Keratinocyte (primary cell): ENCODE data around the gene GNL3L. TPM values are rescaled to one million over a fixed set of nuclear protein-coding genes. Genes with fewer than 3 reads are reported as not detected.

Experiments used
- DNase-seq: peaks from one replicate; pipeline ENCODE4 v3.0.0-alpha.2; 2011; ENCODE audit warnings: low read depth, missing footprints, low spot score
- FAIRE-seq: peaks from 2 replicates; lab custom pipeline; 2011; peaks lifted over from hg19 to GRCh38; lab: Jason Lieb, UNC
- H2AFZ ChIP-seq: 2 replicates; pipeline ENCODE4 v1.6.0; 2012; ENCODE audit warnings: low read length, control low read depth, inconsistent platforms; ENCODE audit not compliant: control insufficient read depth
- H3K27ac ChIP-seq: 2 replicates; pipeline ENCODE4 v1.5.1; 2011; ENCODE audit warnings: low read length; ENCODE audit not compliant: control insufficient read depth, insufficient read depth
- H3K27me3 ChIP-seq: 3 replicates; pipeline ENCODE4 v1.6.0; 2011; ENCODE audit warnings: low read length; ENCODE audit not compliant: control insufficient read depth, insufficient read depth; ENCODE audit errors: extremely low read depth
- H3K36me3 ChIP-seq, 2 experiments: 2 replicates in 1 of 2; 3 replicates in 1 of 2; pipeline ENCODE4 v1.5.1; 2011; ENCODE audit warnings: low read length in 2 of 2, mild to moderate bottlenecking in 1 of 2; ENCODE audit not compliant: control insufficient read depth in 2 of 2, insufficient read depth in 2 of 2; ENCODE audit errors: extremely low read depth in 1 of 2
- H3K4me1 ChIP-seq: 3 replicates; pipeline ENCODE4 v1.5.1; 2011; ENCODE audit warnings: low read length; ENCODE audit not compliant: control insufficient read depth, insufficient read depth; ENCODE audit errors: extremely low read depth
- H3K4me2 ChIP-seq: 3 replicates; pipeline ENCODE4 v1.6.0; 2011; ENCODE audit warnings: low read depth, low read length; ENCODE audit not compliant: control insufficient read depth, insufficient read depth; ENCODE audit errors: extremely low read depth
- H3K4me3 ChIP-seq, 3 experiments: fragments of 200-600 bp in 1 of 3; sonication (generic) in 1 of 3; 2 replicates in 2 of 3; 3 replicates in 1 of 3; pipeline ENCODE4 v1.5.1; 2011 to 2016; ENCODE audit warnings: low read length in 3 of 3, mild to moderate bottlenecking in 3 of 3, control low read depth in 2 of 3, inconsistent platforms in 1 of 3, low read depth in 1 of 3, mixed read lengths in 1 of 3, mixed run types in 1 of 3, moderate library complexity in 1 of 3; ENCODE audit not compliant: control insufficient read depth in 2 of 3, insufficient read depth in 2 of 3; ENCODE audit errors: extremely low read depth in 1 of 3
- H3K79me2 ChIP-seq: 2 replicates; pipeline ENCODE4 v1.6.0; 2012; ENCODE audit warnings: low read length; ENCODE audit not compliant: control insufficient read depth, insufficient read depth
- H3K9ac ChIP-seq: 3 replicates; pipeline ENCODE4 v1.6.0; 2011; ENCODE audit warnings: low read length; ENCODE audit not compliant: control insufficient read depth, insufficient read depth; ENCODE audit errors: extremely low read depth
- H3K9me1 ChIP-seq: 3 replicates; pipeline ENCODE4 v1.6.0; 2011; ENCODE audit warnings: low read length; ENCODE audit not compliant: control insufficient read depth, insufficient read depth; ENCODE audit errors: extremely low read depth
- H3K9me3 ChIP-seq: 2 replicates; pipeline ENCODE4 v1.5.1; 2012; ENCODE audit warnings: low read depth, low read length; ENCODE audit not compliant: control insufficient read depth
- H4K20me1 ChIP-seq: 3 replicates; pipeline ENCODE4 v1.6.0; 2011; ENCODE audit warnings: low read length; ENCODE audit not compliant: control insufficient read depth, insufficient read depth; ENCODE audit errors: extremely low read depth
- CTCF ChIP-seq, 3 experiments: IDR thresholded peaks in 1 of 3; conservative IDR thresholded peaks in 1 of 3; optimal IDR thresholded peaks in 1 of 3; 2 replicates in 2 of 3; 3 replicates in 1 of 3; pipeline versions ENCODE3 to v1.5.1; 2011; ENCODE audit warnings: low read length in 3 of 3, mild to moderate bottlenecking in 3 of 3, moderate library complexity in 2 of 3, control low read depth in 1 of 3, inconsistent platforms in 1 of 3; ENCODE audit not compliant: insufficient read depth in 2 of 3; ENCODE audit errors: extremely low read depth in 1 of 3
- EZH2 ChIP-seq: IDR thresholded peaks from one replicate; pipeline ENCODE4 v1.6.1; 2012; ENCODE audit warnings: inconsistent platforms, mild to moderate bottlenecking, low read length, moderate library complexity
- dilution Hi-C: fragments of 300-500 bp; cut with MboI; formaldehyde crosslinking; loops from one replicate; pipeline ENCODE4 v1.7.0; 2020; ENCODE audit warnings: low sequenced_read_pairs; ENCODE audit not compliant: extremely low pct_ligation_motif_present
- polyA plus RNA-seq, 5 experiments: library from polyadenylated mRNA; depleted of rRNA in 3 of 5; stranded (reverse) in 3 of 5; stranded (forward) in 1 of 5; unstranded in 1 of 5; fragments of >200 nt; gene quantifications; 1 replicate in 1 of 5; 2 replicates in 3 of 5; 3 replicates in 1 of 5; pipeline versions ENCODE4 v1.2.1 to v1.2.3, GENCODE V29; 2011 to 2012; ENCODE audit warnings: missing spikeins in 2 of 5, low read depth in 1 of 5, low replicate concordance in 1 of 5

Gene GNL3L
- polyA plus RNA-seq, 1 donor (not counting 4 experiments of a cell fraction or from before 2014, with no cell fraction given): 15.7 TPM

GRCh38 chrX:54496517-54496852, 33.5 kb upstream of the GNL3L start:
- no peak for DNase-seq
- Histone ChIP-seq H3K36me3 (no peaks in the 10 kb centered on the region), H3K4me1 (peaks cover 6% of the 10 kb centered on the region), H3K4me2 (peak overlapping the region; percentile 37), H3K9ac (no peak overlapping the region), H3K27ac (no peak overlapping the region), H3K4me3 (no peak overlapping the region), H3K9me1 (no peaks in the 10 kb centered on the region), H4K20me1 (no peaks in the 10 kb centered on the region), H3K27me3 (no peaks in the 10 kb centered on the region), H3K9me3 (no peaks in the 10 kb centered on the region), H2AFZ (peak overlapping the region; percentile 47), H3K79me2 (peaks cover 11% of the 10 kb centered on the region)
- dilution Hi-C loops: no loop called here
- no peak for FAIRE-seq
- TF ChIP-seq EZH2 (no peak), CTCF (optimal IDR thresholded peaks at IDR 0.05 in 1 of 3, IDR thresholded peaks at IDR 0.05 in 1 of 3, conservative IDR thresholded peaks at IDR 0.05 in 1 of 3; ENCODE audit: extremely low read depth in 1 of 3, insufficient read depth in 2 of 3, low read length in 3 of 3) (no peak)

GRCh38 chrX:54496936-54497335, 33.1 kb upstream of the GNL3L start:
- H3K36me3 ChIP-seq: no peaks in the 10 kb centered on the region
- no peak for TF ChIP-seq EZH2
- no peak for TF ChIP-seq CTCF (optimal IDR thresholded peaks at IDR 0.05 in 1 of 3, IDR thresholded peaks at IDR 0.05 in 1 of 3, conservative IDR thresholded peaks at IDR 0.05 in 1 of 3; ENCODE audit: extremely low read depth in 1 of 3, insufficient read depth in 2 of 3, low read length in 3 of 3)
- H3K27ac ChIP-seq: no peak overlapping the region
- H3K79me2 ChIP-seq: peaks cover 10% of the 10 kb centered on the region
- no peaks in the 10 kb centered on the region for H3K27me3 ChIP-seq
- dilution Hi-C loops: no loop called here
- H4K20me1 ChIP-seq: no peaks in the 10 kb centered on the region
- no peak overlapping the region for H2AFZ ChIP-seq
- no peak for FAIRE-seq
- H3K9me1 ChIP-seq: no peaks in the 10 kb centered on the region
- H3K4me2 ChIP-seq: no peak overlapping the region
- peaks cover 4% of the 10 kb centered on the region for H3K4me1 ChIP-seq
- H3K4me3 ChIP-seq: no peak overlapping the region
- DNase-seq: no peak
- no peak overlapping the region for H3K9ac ChIP-seq
- H3K9me3 ChIP-seq: no peaks in the 10 kb centered on the region
